GM03348 (cell line): ENCODE results near the gene SYTL1.
A peak's percentile ranks its signal among the peaks of the same experiment; 100 is the strongest.

Source experiments
- DNase-seq: peaks from one replicate; pipeline ENCODE4 v3.0.0; 2012; ENCODE audit warnings: low spot score

SYTL1 gene

GRCh38 chr1:27348861-27349783, 7.3 kb downstream of the SYTL1 start:
- DNase-seq: peak; percentile 47

- peak; percentile 85 for DNase-seq
Observed at GRCh38 chr1:27349784-27350662, 8.2 kb downstream of the SYTL1 start.

- no peak for DNase-seq
Observed at GRCh38 chr1:27350663-27351540, 9.1 kb downstream of the SYTL1 start.

- DNase-seq: no peak
Observed at GRCh38 chr1:27351541-27352107, 9.8 kb downstream of the SYTL1 start.

- no peak for DNase-seq
Observed at GRCh38 chr1:27353166-27353565, 11.3 kb downstream of the SYTL1 start.

- DNase-seq: no peak
Observed at GRCh38 chr1:27353629-27354028, 11.8 kb downstream of the SYTL1 start.

- DNase-seq: no peak
Observed at GRCh38 chr1:27355683-27356082, 13.9 kb downstream of the SYTL1 start.

- DNase-seq: no peak
Observed at GRCh38 chr1:27356277-27356618, 14.4 kb downstream of the SYTL1 start.

GRCh38 chr1:27356619-27357280, 14.9 kb downstream of the SYTL1 start:
- DNase-seq: no peak

- peak; percentile 87 for DNase-seq
Observed at GRCh38 chr1:27357281-27358037, 15.6 kb downstream of the SYTL1 start.

- DNase-seq: no peak
Observed at GRCh38 chr1:27358038-27358927, 16.5 kb downstream of the SYTL1 start.

GRCh38 chr1:27358928-27359313, 17.1 kb downstream of the SYTL1 start:
- DNase-seq: no peak

- no peak for DNase-seq
Observed at GRCh38 chr1:27359822-27360158, 18.0 kb downstream of the SYTL1 start.

- DNase-seq: no peak
Observed at GRCh38 chr1:27360159-27361043, 18.6 kb downstream of the SYTL1 start.

- no peak for DNase-seq
Observed at GRCh38 chr1:27361044-27361402, 19.2 kb downstream of the SYTL1 start.

GRCh38 chr1:27361553-27361952, 19.7 kb downstream of the SYTL1 start:
- no peak for DNase-seq

- DNase-seq: no peak
Observed at GRCh38 chr1:27363766-27364695, 22.2 kb downstream of the SYTL1 start.
